SK-N-MC (cell line): Measurements from ENCODE around the gene MSMB.

Experiments used
- EZH2 ChIP-seq: fragments of 200-600 bp; sonication (generic); IDR thresholded peaks from one replicate; pipeline ENCODE4 v1.6.1; 2017; ENCODE audit warnings: antibody characterized with exemption
- POLR2AphosphoS5 ChIP-seq: IDR thresholded peaks from 2 replicates; pipeline ENCODE4 v1.6.1; 2012; ENCODE audit warnings: mild to moderate bottlenecking, low read depth, low read length, borderline replicate concordance

GRCh38 chr10:46077731-46078413 is 31.8 kb upstream of the MSMB start:
- TF ChIP-seq POLR2AphosphoS5 (no peak), EZH2 (no peak)
